K562 (cell line): ENCODE results near the gene UNC79. TPM values are rescaled to one million over a fixed set of nuclear protein-coding genes. Genes with fewer than 3 reads are reported as not detected.

Experiments
- ATAC-seq: fragments of 200-7000 bp; cut with Tn5 transposase; 3 replicates; pipeline ENCODE4 v1.9.1; 2020; ENCODE audit warnings: moderate library complexity
- BruUV-seq: library from RNA; stranded (reverse); fragments of 400-500 nt; replicated peaks from 2 replicates; lab custom pipeline; 2021; lab: Mats Ljungman, UMichigan
- CTCF ChIA-PET: fragments of 300-600 bp; formaldehyde crosslinking; extraction: SDS; loops from one replicate; lab custom pipeline; 2021; ENCODE audit warnings: low intra/inter-chr PET ratio; lab: Yijun Ruan, JAX
- POLR2A ChIA-PET: fragments of 300-600, 350-650 bp; sonication (Branson Sonifier 250); formaldehyde crosslinking; extraction: SDS; loops from one replicate; lab custom pipeline; 2021; ENCODE audit warnings: antibody characterized with exemption, inconsistent platforms; lab: Yijun Ruan, JAX
- DNase-seq, 4 experiments: peaks; one replicate each; pipeline versions ENCODE4 v3.0.0 to v3.0.0-alpha.2; 2011 to 2018; ENCODE audit warnings: low spot score in 3 of 4, mixed read lengths in 3 of 4; ENCODE audit errors: extremely low read depth in 1 of 4
- FAIRE-seq: peaks from 2 replicates; lab custom pipeline; 2011; peaks lifted over from hg19 to GRCh38; lab: Jason Lieb, UNC
- H2AFZ ChIP-seq: 2 replicates; pipeline ENCODE4 v1.6.0; 2011; ENCODE audit warnings: low read depth, low read length, control low read depth, inconsistent platforms
- H3K27ac ChIP-seq: fragments of 200-600 bp; 3 replicates; pipeline ENCODE4 v1.8.0; 2011; ENCODE audit warnings: low read depth, mild to moderate bottlenecking, control low read depth, inconsistent platforms, low read length, moderate library complexity, mixed read lengths; ENCODE audit errors: extremely low read depth
- H3K27me3 ChIP-seq, 2 experiments: fragments of 300-600 bp in 1 of 2; 2 replicates in 1 of 2; 3 replicates in 1 of 2; pipeline versions ENCODE4 v1.6.0 to v1.8.0; 2011; ENCODE audit warnings: inconsistent platforms in 2 of 2, low read length in 2 of 2, mild to moderate bottlenecking in 1 of 2, mixed read lengths in 1 of 2, moderate library complexity in 1 of 2; ENCODE audit not compliant: control insufficient read depth in 2 of 2, insufficient read depth in 2 of 2
- H3K36me3 ChIP-seq: fragments of 300-600 bp; 3 replicates; pipeline ENCODE4 v1.8.0; 2011; ENCODE audit warnings: mild to moderate bottlenecking, low read length, inconsistent platforms; ENCODE audit not compliant: control insufficient read depth, insufficient read depth
- H3K4me1 ChIP-seq, 2 experiments: fragments of 200-600 bp in 1 of 2; replicated peaks in 1 of 2; 2 replicates in 1 of 2; 3 replicates in 1 of 2; pipeline versions ENCODE4 v1.5.1 to v1.8.0; 2011; ENCODE audit warnings: inconsistent platforms in 2 of 2, low read length in 2 of 2, mild to moderate bottlenecking in 1 of 2, mixed read lengths in 1 of 2, moderate library complexity in 1 of 2; ENCODE audit not compliant: control insufficient read depth in 2 of 2, insufficient read depth in 2 of 2
- H3K4me2 ChIP-seq: 2 replicates; pipeline ENCODE4 v1.6.1; 2011; ENCODE audit warnings: low read length, control low read depth, inconsistent platforms, mixed read lengths; ENCODE audit not compliant: insufficient read depth
- H3K4me3 ChIP-seq: fragments of 200-600 bp; sonication (generic), shearing (Covaris generic); 2 replicates; pipeline ENCODE4 v1.5.1; 2016; ENCODE audit warnings: control low read depth, inconsistent platforms
- H3K79me2 ChIP-seq: fragments of 200-600 bp; 3 replicates; pipeline ENCODE4 v1.8.0; 2011; ENCODE audit warnings: low read length, inconsistent platforms; ENCODE audit not compliant: control insufficient read depth, insufficient read depth
- H3K9ac ChIP-seq, 2 experiments: 2 replicates each; pipeline versions ENCODE4 v1.6.0 to v1.6.1; 2011; ENCODE audit warnings: low read depth in 2 of 2, low read length in 2 of 2, control low read depth in 1 of 2, inconsistent platforms in 1 of 2, mild to moderate bottlenecking in 1 of 2, mixed read lengths in 1 of 2; ENCODE audit not compliant: insufficient read depth in 1 of 2
- H3K9me1 ChIP-seq: one replicate; pipeline ENCODE4 v1.6.0; 2011; ENCODE audit warnings: inconsistent platforms, mild to moderate bottlenecking, low read length, moderate library complexity; ENCODE audit not compliant: control insufficient read depth, insufficient read depth
- H3K9me3 ChIP-seq: replicated peaks from 2 replicates; pipeline ENCODE4 v1.5.1; 2011; ENCODE audit warnings: low read depth, low read length, inconsistent platforms; ENCODE audit not compliant: control insufficient read depth, insufficient read depth
- H4K20me1 ChIP-seq: replicated peaks from 2 replicates; pipeline ENCODE4 v1.6.1; 2011; ENCODE audit warnings: low read length, inconsistent platforms, mixed read lengths; ENCODE audit not compliant: control insufficient read depth, insufficient read depth
- AFF1 ChIP-seq, 2 experiments: fragments of 450-650 bp; IDR thresholded peaks; 2 replicates each; pipeline ENCODE4 v1.6.1; 2018; ENCODE audit warnings: mild to moderate bottlenecking in 2 of 2, low read depth in 1 of 2; ENCODE audit not compliant: partially characterized antibody in 2 of 2
- CBFA2T3 ChIP-seq: fragments of 450-650 bp; IDR thresholded peaks from 2 replicates; pipeline ENCODE4 v1.6.1; 2017
- CC2D1A ChIP-seq: fragments of 450-650 bp; IDR thresholded peaks from 2 replicates; pipeline ENCODE4 v1.6.1; 2017; ENCODE audit warnings: mild to moderate bottlenecking
- GATAD2B ChIP-seq: fragments of 450-650 bp; IDR thresholded peaks from 2 replicates; pipeline ENCODE4 v1.6.1; 2017; ENCODE audit warnings: mild to moderate bottlenecking, borderline replicate concordance
- HNRNPL ChIP-seq: fragments of 200-400 bp; formaldehyde crosslinking; IDR thresholded peaks from 2 replicates; pipeline ENCODE4 v1.6.1; 2017; ENCODE audit warnings: low read depth, mild to moderate bottlenecking, low read length
- IFI16 ChIP-seq: fragments of 250-450 bp; sonication (Bioruptor Pico); IDR thresholded peaks from 2 replicates; pipeline ENCODE4 v2.1.2; 2022; ENCODE audit warnings: mild to moderate bottlenecking, inconsistent platforms
- NONO ChIP-seq, 2 experiments: fragments of 200-400 bp in 1 of 2; fragments of 450-650 bp in 1 of 2; formaldehyde crosslinking in 1 of 2; IDR thresholded peaks; 2 replicates each; pipeline ENCODE4 v1.6.1; 2017; ENCODE audit warnings: low read depth in 2 of 2, mild to moderate bottlenecking in 2 of 2, moderate library complexity in 2 of 2, low read length in 1 of 2
- NR3C1 ChIP-seq: sonication (generic); formaldehyde crosslinking; IDR thresholded peaks from 2 replicates; pipeline ENCODE4 v1.8.1; 2022; ENCODE audit warnings: missing genetic modification reagents
- SIRT6 ChIP-seq: IDR thresholded peaks from one replicate; pipeline ENCODE4 v1.6.1; 2012; ENCODE audit warnings: low read depth, mild to moderate bottlenecking, control low read depth, inconsistent platforms, low read length, moderate library complexity
- USF2 ChIP-seq: sonication (generic); formaldehyde crosslinking; IDR thresholded peaks from 2 replicates; pipeline ENCODE4 v1.5.0; 2020; ENCODE audit warnings: missing genetic modification reagents
- ZC3H4 ChIP-seq: sonication (generic); formaldehyde crosslinking; IDR thresholded peaks from 2 replicates; pipeline ENCODE4 v1.9.0; 2021; ENCODE audit warnings: missing genetic modification reagents, borderline replicate concordance
- ZNF395 ChIP-seq: fragments of 200-800 bp; sonication (Bioruptor generic); IDR thresholded peaks from 2 replicates; pipeline ENCODE4 v1.6.1; 2017; ENCODE audit warnings: missing genetic modification characterization, missing compliant biosample characterization
- ZNF511 ChIP-seq: sonication (generic); formaldehyde crosslinking; IDR thresholded peaks from 2 replicates; pipeline ENCODE4 v1.8.0; 2022; ENCODE audit warnings: mild to moderate bottlenecking, missing genetic modification reagents
- ZNF699 ChIP-seq: fragments of 250-450 bp; sonication (Bioruptor Pico); IDR thresholded peaks from 2 replicates; pipeline ENCODE4 v1.8.0; 2021; ENCODE audit warnings: mild to moderate bottlenecking, moderate library complexity; ENCODE audit not compliant: insufficient replicate concordance
- WGBS: fragments of 100-300 bp; shearing (Covaris generic); methylation state at CpG from one replicate; pipeline ENCODE4 v1.1.6; 2016; ENCODE audit warnings: low coverage, mixed read lengths; ENCODE audit not compliant: insufficient coverage; ENCODE audit errors: missing lambda C conversion rate; 5-methylcytosine and 5-hydroxymethylcytosine counted together
- in situ Hi-C: fragments of 300-500 bp; cut with MboI; formaldehyde crosslinking; loops from 4 replicates; pipeline ENCODE4 v1.15.0; 2018; ENCODE audit warnings: inconsistent platforms, mixed read lengths
- intact Hi-C: fragments of 100-400 bp; cut with micrococcal nuclease; formaldehyde crosslinking; loops from 2 replicates; pipeline ENCODE4 v1.14.2; 2022
- polyA plus RNA-seq, 8 experiments: library from polyadenylated mRNA; depleted of rRNA in 4 of 8; stranded (reverse) in 5 of 8; unstranded in 3 of 8; fragments of >200 nt; fragmentation: Nextera tagmentation in 2 of 8; fragmentation: Illumina TruSeq in 1 of 8; extraction: Ambion mirVana in 2 of 8; extraction: Trizol in 1 of 8; gene quantifications; 2 replicates each; pipeline versions ENCODE4 v1.2.1 to v1.2.3, GENCODE V29; 2011 to 2014; ENCODE audit warnings: inconsistent platforms in 1 of 8, missing spikeins in 1 of 8
- total RNA-seq, 7 experiments: library from RNA; depleted of rRNA in 6 of 7; stranded (reverse); fragments of >200 nt in 6 of 7; fragmentation: Illumina TruSeq in 2 of 7; extraction: Trizol in 2 of 7; gene quantifications; 2 replicates each; pipeline versions ENCODE4 v1.2.1 to v1.2.3, GENCODE V29; 2011 to 2021; ENCODE audit warnings: low replicate concordance in 1 of 7

UNC79 gene
- total and polyA plus RNA-seq, 9 of the 15 experiments (the other 6 are each of a cell fraction or from before 2014, with no cell fraction given), result under 0.01 to 0.04 (median 0.01) TPM; not detected in 6

- Histone ChIP-seq H2AFZ (no peak overlapping the region), H3K79me2 (no peaks in the 10 kb centered on the region), H3K4me1 (no peaks in the 10 kb centered on the region), H3K27me3 (no peaks in the 10 kb centered on the region), H3K4me2 (no peak overlapping the region), H3K36me3 (no peaks in the 10 kb centered on the region), H3K9me3 (no peaks in the 10 kb centered on the region), H3K4me3 (no peak overlapping the region), H3K9ac (no peak overlapping the region), H3K9me1 (no peaks in the 10 kb centered on the region), H3K27ac (no peak overlapping the region), H4K20me1 (no peaks in the 10 kb centered on the region)
- ATAC-seq (no peak), FAIRE-seq (no peak), DNase-seq (no peak)
- CTCF ChIA-PET, result no interaction called here
- no TSS peak for BruUV-seq
- POLR2A ChIA-PET, result no interaction called here
- 3% methylated on average over 5 of the region's 5 CpGs for WGBS
- in situ Hi-C loops (no loop called here), intact Hi-C loops (no loop called here)
- TF ChIP-seq ZNF511 (CRISPR knock-in tag) (no peak), CBFA2T3 (no peak), AFF1 (IDR thresholded peaks at IDR 0.05; ENCODE audit: low read depth in 1 of 2, partially characterized antibody in 2 of 2) (no peak), USF2 (CRISPR knock-in tag) (no peak), HNRNPL (no peak), IFI16 (no peak), ZNF699 (no peak), ZC3H4 (CRISPR knock-in tag) (no peak), NR3C1 (CRISPR knock-in tag) (no peak), NONO (IDR thresholded peaks at IDR 0.05; ENCODE audit: low read depth in 2 of 2, low read length in 1 of 2) (no peak), SIRT6 (no peak), ZNF395 (no peak), GATAD2B (no peak), CC2D1A (no peak)
Observed at GRCh38 chr14:93493054-93493453, 62.3 kb downstream of the UNC79 start.
